Measurements from ENCODE around the gene SUCLG2. TPM values are rescaled to one million over a fixed set of nuclear protein-coding genes. Genes with fewer than 3 reads are reported as not detected.

SUCLG2 gene
- total RNA-seq, 4 donors from 2014 or later = 29.5 to 40.2 (median 35.7) TPM

DNA sequence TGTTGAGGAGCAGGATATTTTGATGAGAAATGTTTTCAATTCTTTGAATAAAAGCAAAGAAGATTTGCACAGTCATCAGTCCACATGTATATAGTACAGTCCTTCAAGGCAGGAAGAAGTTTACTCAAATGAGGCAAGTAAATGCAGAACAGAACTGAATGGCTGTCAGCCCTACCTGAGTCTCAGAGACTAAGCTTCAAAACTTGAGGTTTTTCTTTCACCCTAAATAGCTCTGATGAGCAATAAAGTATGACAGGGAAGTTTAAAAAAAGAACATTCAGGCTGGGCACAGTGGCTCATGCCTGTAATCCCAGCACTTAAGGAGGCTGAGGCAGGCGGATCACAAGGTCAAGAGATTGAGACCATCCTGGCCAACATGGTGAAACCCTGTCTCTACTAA is 232.5 kb downstream of the SUCLG2 start:
- no peak overlapping the region for H3K4me3 ChIP-seq
- peaks cover 4% of the 10 kb centered on the region for H3K36me3 ChIP-seq
- peaks cover 3% of the 10 kb centered on the region for H3K9me3 ChIP-seq
- H3K27ac ChIP-seq = no peak overlapping the region
- no peaks in the 10 kb centered on the region for H3K4me1 ChIP-seq
- 87% methylated on average over 1 of the region's 1 CpG for WGBS
- no peak for DNase-seq (ENCODE audit: low spot score in 2 of 2)
- no peaks in the 10 kb centered on the region for H3K27me3 ChIP-seq
- TF ChIP-seq EP300 (IDR thresholded peaks at IDR 0.05) = no peak
- TF ChIP-seq POLR2A (IDR thresholded peaks at IDR 0.05) = no peak
- TF ChIP-seq POLR2AphosphoS5 (IDR thresholded peaks at IDR 0.05) = no peak
- TF ChIP-seq, protein P1, sequence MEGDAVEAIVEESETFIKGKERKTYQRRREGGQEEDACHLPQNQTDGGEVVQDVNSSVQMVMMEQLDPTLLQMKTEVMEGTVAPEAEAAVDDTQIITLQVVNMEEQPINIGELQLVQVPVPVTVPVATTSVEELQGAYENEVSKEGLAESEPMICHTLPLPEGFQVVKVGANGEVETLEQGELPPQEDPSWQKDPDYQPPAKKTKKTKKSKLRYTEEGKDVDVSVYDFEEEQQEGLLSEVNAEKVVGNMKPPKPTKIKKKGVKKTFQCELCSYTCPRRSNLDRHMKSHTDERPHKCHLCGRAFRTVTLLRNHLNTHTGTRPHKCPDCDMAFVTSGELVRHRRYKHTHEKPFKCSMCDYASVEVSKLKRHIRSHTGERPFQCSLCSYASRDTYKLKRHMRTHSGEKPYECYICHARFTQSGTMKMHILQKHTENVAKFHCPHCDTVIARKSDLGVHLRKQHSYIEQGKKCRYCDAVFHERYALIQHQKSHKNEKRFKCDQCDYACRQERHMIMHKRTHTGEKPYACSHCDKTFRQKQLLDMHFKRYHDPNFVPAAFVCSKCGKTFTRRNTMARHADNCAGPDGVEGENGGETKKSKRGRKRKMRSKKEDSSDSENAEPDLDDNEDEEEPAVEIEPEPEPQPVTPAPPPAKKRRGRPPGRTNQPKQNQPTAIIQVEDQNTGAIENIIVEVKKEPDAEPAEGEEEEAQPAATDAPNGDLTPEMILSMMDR (IDR thresholded peaks at IDR 0.05) = no peak

DNA sequence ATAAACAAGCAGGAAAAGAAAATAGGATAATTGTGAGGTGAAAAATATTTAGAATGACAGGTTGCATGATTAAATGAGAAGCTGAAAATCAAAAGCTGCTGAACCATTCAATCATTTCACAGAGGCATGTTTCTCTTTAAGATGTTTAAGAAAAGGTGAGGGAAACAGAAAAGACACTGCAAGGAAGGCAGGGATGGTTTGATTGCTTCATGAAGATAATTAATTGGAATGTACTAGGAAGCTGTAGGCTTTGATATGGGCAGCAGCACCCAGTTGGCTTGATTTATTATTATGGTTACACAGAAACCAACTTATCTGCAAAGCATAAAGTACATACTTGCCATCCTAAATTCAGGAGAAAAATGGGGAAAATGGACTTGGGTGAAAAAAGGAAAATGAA is 234.6 kb downstream of the SUCLG2 start:
- peaks cover 4% of the 10 kb centered on the region for H3K36me3 ChIP-seq
- no peak overlapping the region for H3K27ac ChIP-seq
- no peak for DNase-seq (ENCODE audit: low spot score in 2 of 2)
- no peaks in the 10 kb centered on the region for H3K27me3 ChIP-seq
- no peak overlapping the region for H3K4me3 ChIP-seq
- no peaks in the 10 kb centered on the region for H3K4me1 ChIP-seq
- TF ChIP-seq POLR2AphosphoS5 (IDR thresholded peaks at IDR 0.05) (no peak), POLR2A (IDR thresholded peaks at IDR 0.05) (no peak), EP300 (IDR thresholded peaks at IDR 0.05) (no peak)
- TF ChIP-seq, protein P1 (IDR thresholded peaks at IDR 0.05) = no peak
- peaks cover 3% of the 10 kb centered on the region for H3K9me3 ChIP-seq

DNA sequence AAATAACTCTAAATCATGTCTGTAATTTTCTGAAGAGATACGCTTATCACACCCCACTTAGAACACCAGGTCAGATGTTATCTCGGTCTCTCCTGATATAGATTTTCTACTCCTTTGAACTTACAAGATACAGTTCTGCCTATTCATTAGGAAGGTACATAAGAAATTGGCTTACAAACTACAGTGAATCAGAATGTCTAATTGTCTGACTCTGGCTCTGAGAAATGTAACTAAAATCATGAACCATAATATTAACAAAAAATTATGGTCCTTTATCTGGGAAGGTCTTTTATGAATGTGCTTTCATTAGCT is 235.2 kb downstream of the SUCLG2 start:
- peaks cover 4% of the 10 kb centered on the region for H3K36me3 ChIP-seq
- H3K9me3 ChIP-seq = peaks cover 3% of the 10 kb centered on the region
- H3K27ac ChIP-seq = no peak overlapping the region
- no peak overlapping the region for H3K4me3 ChIP-seq
- no peaks in the 10 kb centered on the region for H3K4me1 ChIP-seq
- no peak for DNase-seq (ENCODE audit: low spot score in 2 of 2)
- H3K27me3 ChIP-seq = no peaks in the 10 kb centered on the region
- TF ChIP-seq EP300 (IDR thresholded peaks at IDR 0.05) (no peak), POLR2A (IDR thresholded peaks at IDR 0.05) (no peak), POLR2AphosphoS5 (IDR thresholded peaks at IDR 0.05) (no peak)
- TF ChIP-seq, protein P1 (IDR thresholded peaks at IDR 0.05) = no peak
- 89% methylated on average over 2 of the region's 2 CpGs for WGBS

DNA sequence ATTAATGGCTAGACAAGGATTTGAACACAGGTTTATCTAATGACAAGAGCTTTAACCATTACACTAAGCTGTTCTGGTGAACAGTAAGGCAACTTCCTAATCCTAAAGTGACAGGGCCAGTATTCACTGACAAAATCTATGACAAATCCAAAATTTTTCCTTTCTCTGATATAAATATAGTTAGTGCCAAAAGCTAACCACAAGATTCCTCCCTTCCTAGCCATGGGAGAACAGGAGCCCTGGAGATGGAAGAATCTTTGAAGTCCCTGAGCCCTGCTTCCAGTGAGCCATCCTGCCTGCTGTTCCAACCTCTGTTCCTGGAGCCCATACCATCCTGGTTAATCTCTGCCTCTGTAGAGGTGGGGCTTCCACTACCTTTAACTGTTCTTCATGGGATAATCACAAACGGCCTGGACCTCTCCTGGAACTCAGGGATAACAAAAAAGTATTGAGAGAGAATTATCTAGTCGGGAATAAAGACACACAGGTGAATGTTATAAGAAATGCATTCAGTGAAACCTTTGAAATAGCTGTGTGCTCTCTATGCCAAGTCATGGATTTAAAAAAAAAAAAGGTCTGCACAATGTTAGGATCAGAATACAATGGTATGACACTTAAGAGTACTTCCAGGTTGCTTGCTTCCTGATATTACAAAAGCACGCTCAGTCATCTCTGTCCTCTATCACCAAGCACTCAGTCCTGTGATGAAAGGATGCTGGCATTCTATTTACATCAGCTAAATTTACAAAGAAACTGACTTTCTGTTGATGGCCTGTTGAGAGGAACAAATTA is 235.8 kb downstream of the SUCLG2 start:
- DNase-seq (ENCODE audit: low spot score in 2 of 2) = no peak
- Histone ChIP-seq H3K4me1 (no peaks in the 10 kb centered on the region), H3K36me3 (peaks cover 4% of the 10 kb centered on the region), H3K9me3 (peaks cover 3% of the 10 kb centered on the region), H3K4me3 (no peak overlapping the region), H3K27me3 (no peaks in the 10 kb centered on the region), H3K27ac (no peak overlapping the region)
- WGBS = 77% methylated on average over 3 of the region's 3 CpGs
- no peak for TF ChIP-seq POLR2A (IDR thresholded peaks at IDR 0.05)
- no peak for TF ChIP-seq EP300 (IDR thresholded peaks at IDR 0.05)
- TF ChIP-seq, protein P1 (IDR thresholded peaks at IDR 0.05) = no peak
- TF ChIP-seq POLR2AphosphoS5 (IDR thresholded peaks at IDR 0.05) = no peak

DNA sequence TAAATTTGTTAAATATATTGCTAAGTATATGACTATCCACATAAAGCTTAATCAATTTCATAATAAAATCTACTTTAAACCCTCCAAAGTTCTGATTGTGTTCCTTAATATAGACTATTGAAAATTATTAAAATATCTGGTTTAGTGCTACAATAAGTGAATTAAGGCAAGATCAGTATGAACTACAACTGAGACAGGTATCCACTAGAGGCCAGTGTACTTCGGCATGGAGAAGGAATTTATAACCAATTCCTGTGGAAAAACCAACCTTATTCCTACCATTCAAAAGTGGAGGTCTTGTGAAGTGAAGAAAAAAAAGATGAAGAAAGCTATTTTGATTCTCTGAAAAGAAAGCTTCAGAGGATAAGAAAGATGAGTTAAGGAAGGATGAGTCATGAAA is 237.7 kb downstream of the SUCLG2 start:
- no peak overlapping the region for H3K4me3 ChIP-seq
- TF ChIP-seq POLR2AphosphoS5 (IDR thresholded peaks at IDR 0.05) = no peak
- TF ChIP-seq, protein P1 (IDR thresholded peaks at IDR 0.05) = no peak
- no peak for TF ChIP-seq POLR2A (IDR thresholded peaks at IDR 0.05)
- H3K9me3 ChIP-seq = peaks cover 3% of the 10 kb centered on the region
- peaks cover 4% of the 10 kb centered on the region for H3K36me3 ChIP-seq
- no peaks in the 10 kb centered on the region for H3K27me3 ChIP-seq
- no peak overlapping the region for H3K27ac ChIP-seq
- DNase-seq (ENCODE audit: low spot score in 2 of 2) = no peak
- H3K4me1 ChIP-seq = no peaks in the 10 kb centered on the region
- WGBS = 94% methylated on average over 1 of the region's 1 CpG
